Endothelial cell of umbilical vein (primary cell): ENCODE data around the gene ITPRIP. TPM values are rescaled to one million over a fixed set of nuclear protein-coding genes. Genes with fewer than 3 reads are reported as not detected.

ENCODE experiments used
- BruUV-seq: library from RNA; stranded (reverse); fragments of 400-500 nt; replicated peaks from 2 replicates; lab custom pipeline; 2021; lab: Mats Ljungman, UMichigan
- CTCF ChIA-PET: fragments of 300-600, 350-600 bp; sonication (Branson Sonifier 250); formaldehyde crosslinking; loops from one replicate; lab custom pipeline; 2021; ENCODE audit warnings: antibody characterized with exemption, inconsistent platforms; lab: Charles Lee
- POLR2A ChIA-PET: fragments of 300-600, 350-600 bp; sonication (Branson Sonifier 250); formaldehyde crosslinking; loops from one replicate; lab custom pipeline; 2021; ENCODE audit warnings: antibody characterized with exemption, inconsistent platforms; lab: Charles Lee
- DNase-seq: peaks from one replicate; pipeline ENCODE4 v3.0.0-alpha.2; 2011; ENCODE audit warnings: low read depth, low spot score
- FAIRE-seq: peaks from 2 replicates; lab custom pipeline; 2011; peaks lifted over from hg19 to GRCh38; lab: Jason Lieb, UNC
- H2AFZ ChIP-seq: 2 replicates; pipeline ENCODE4 v1.6.0; 2012; ENCODE audit warnings: low read depth, low read length, control low read depth, inconsistent platforms
- H3K27ac ChIP-seq: 2 replicates; pipeline ENCODE4 v1.5.1; 2011; ENCODE audit warnings: low read depth, mild to moderate bottlenecking, control low read depth, low read length, moderate library complexity; ENCODE audit not compliant: insufficient read depth
- H3K27me3 ChIP-seq, 2 experiments: 2 replicates each; pipeline versions ENCODE4 v1.6.0 to v1.6.1; 2011; ENCODE audit warnings: low read length in 2 of 2, mixed read lengths in 1 of 2; ENCODE audit not compliant: control insufficient read depth in 2 of 2, insufficient read depth in 2 of 2
- H3K36me3 ChIP-seq, 2 experiments: 2 replicates in 1 of 2; 3 replicates in 1 of 2; pipeline ENCODE4 v1.5.1; 2011; ENCODE audit warnings: low read length in 2 of 2, mild to moderate bottlenecking in 1 of 2, moderate library complexity in 1 of 2; ENCODE audit not compliant: control insufficient read depth in 2 of 2, insufficient read depth in 2 of 2; ENCODE audit errors: extremely low read depth in 1 of 2
- H3K4me1 ChIP-seq: 3 replicates; pipeline ENCODE4 v1.5.1; 2011; ENCODE audit warnings: mild to moderate bottlenecking, low read length; ENCODE audit not compliant: control insufficient read depth, insufficient read depth; ENCODE audit errors: extremely low read depth
- H3K4me2 ChIP-seq: 2 replicates; pipeline ENCODE4 v1.6.1; 2011; ENCODE audit warnings: low read length, control low read depth, mixed read lengths; ENCODE audit not compliant: insufficient read depth
- H3K4me3 ChIP-seq, 3 experiments: fragments of 200-600 bp in 1 of 3; sonication (generic), shearing (Covaris generic) in 1 of 3; replicated peaks in 1 of 3; 2 replicates each; pipeline ENCODE4 v1.5.1; 2011 to 2016; ENCODE audit warnings: control low read depth in 3 of 3, low read length in 3 of 3, mild to moderate bottlenecking in 2 of 3, inconsistent platforms in 1 of 3, low read depth in 1 of 3, moderate library complexity in 1 of 3; ENCODE audit not compliant: insufficient read depth in 1 of 3
- H3K79me2 ChIP-seq: 2 replicates; pipeline ENCODE4 v1.6.0; 2012; ENCODE audit warnings: low read length, inconsistent platforms; ENCODE audit not compliant: control insufficient read depth, insufficient read depth
- H3K9ac ChIP-seq: replicated peaks from 2 replicates; pipeline ENCODE3; 2011; ENCODE audit warnings: low read length, control low read depth; ENCODE audit not compliant: insufficient read depth; ENCODE audit errors: extremely low read depth
- H3K9me1 ChIP-seq: replicated peaks from 3 replicates; pipeline ENCODE4 v1.6.0; 2011; ENCODE audit warnings: mild to moderate bottlenecking, low read length; ENCODE audit not compliant: control insufficient read depth, insufficient read depth; ENCODE audit errors: extremely low read depth
- H3K9me3 ChIP-seq: replicated peaks from 2 replicates; pipeline ENCODE4 v1.5.1; 2012; ENCODE audit warnings: low read length, inconsistent platforms; ENCODE audit not compliant: control insufficient read depth, insufficient read depth
- H4K20me1 ChIP-seq: replicated peaks from 2 replicates; pipeline ENCODE3; 2011; ENCODE audit warnings: mild to moderate bottlenecking, low read length; ENCODE audit not compliant: control insufficient read depth, insufficient read depth; ENCODE audit errors: extremely low read depth
- EZH2 ChIP-seq: IDR thresholded peaks from 2 replicates; pipeline ENCODE4 v1.6.1; 2012; ENCODE audit warnings: borderline replicate concordance, low read depth, mild to moderate bottlenecking, moderate library complexity, low read length, inconsistent platforms; ENCODE audit not compliant: severe bottlenecking
- FOS ChIP-seq: IDR thresholded peaks from 2 replicates; pipeline ENCODE4 v1.6.1; 2011; ENCODE audit warnings: mild to moderate bottlenecking, low read length, moderate library complexity, borderline replicate concordance; ENCODE audit not compliant: insufficient read depth
- GATA2 ChIP-seq: IDR thresholded peaks from 2 replicates; pipeline ENCODE4 v1.7.0; 2011; ENCODE audit warnings: low read depth, mild to moderate bottlenecking, moderate library complexity, mixed read lengths, low read length; ENCODE audit not compliant: insufficient read length, insufficient read depth
- JUN ChIP-seq: IDR thresholded peaks from 2 replicates; pipeline ENCODE4 v1.6.1; 2011; ENCODE audit warnings: borderline replicate concordance, low read depth; ENCODE audit not compliant: insufficient read length, insufficient read depth
- MYC ChIP-seq: IDR thresholded peaks from one replicate; pipeline ENCODE4 v1.6.1; 2011; ENCODE audit warnings: mild to moderate bottlenecking, low read depth, low read length
- POLR2A ChIP-seq: IDR thresholded peaks from 2 replicates; pipeline ENCODE4 v1.6.1; 2012; ENCODE audit warnings: low read depth, mild to moderate bottlenecking, control low read depth, low read length
- POLR2AphosphoS5 ChIP-seq: IDR thresholded peaks from 2 replicates; pipeline ENCODE4 v1.6.1; 2012; ENCODE audit warnings: low read depth, mild to moderate bottlenecking, control low read depth, low read length, moderate library complexity; ENCODE audit not compliant: insufficient read depth
- dilution Hi-C: fragments of 300-500 bp; cut with MboI; formaldehyde crosslinking; loops from one replicate; pipeline ENCODE4 v1.15.0; 2019; ENCODE audit warnings: low sequenced_read_pairs; ENCODE audit not compliant: extremely low pct_ligation_motif_present
- intact Hi-C: fragments of 100-400 bp; cut with micrococcal nuclease; formaldehyde crosslinking; loops from one replicate; pipeline ENCODE4 v1.10.0; 2022
- polyA plus RNA-seq, 4 experiments: library from polyadenylated mRNA; depleted of rRNA in 3 of 4; stranded (reverse) in 3 of 4; unstranded in 1 of 4; fragments of >200 nt; gene quantifications; 2 replicates each; pipeline versions ENCODE4 v1.2.1 to v1.2.3, GENCODE V29; 2011 to 2012; ENCODE audit warnings: missing spikeins in 1 of 4
- total RNA-seq: library from RNA; stranded (reverse); gene quantifications from 2 replicates; pipeline ENCODE4 v1.2.3, GENCODE V29; 2021
- TF ChIP-seq, protein P1 (sequence below), 2 donors: IDR thresholded peaks; 1 replicate in 1 of 2; 2 replicates in 1 of 2; pipeline ENCODE4 v1.5.1; 2011; ENCODE audit warnings: low read length in 2 of 2, mild to moderate bottlenecking in 2 of 2, moderate library complexity in 2 of 2, control low read depth in 1 of 2, inconsistent platforms in 1 of 2, low read depth in 1 of 2; ENCODE audit not compliant: insufficient read depth in 1 of 2; ENCODE audit errors: extremely low read depth in 1 of 2
- TF ChIP-seq, protein P2 (sequence below): IDR thresholded peaks from 2 replicates; pipeline ENCODE4 v1.6.1; 2011; ENCODE audit not compliant: insufficient read depth, insufficient read length

The ITPRIP gene
- total and polyA plus RNA-seq, 2 donors (not counting 3 experiments of a cell fraction or from before 2014, with no cell fraction given), result 31.4 to 33.2 TPM

DNA sequence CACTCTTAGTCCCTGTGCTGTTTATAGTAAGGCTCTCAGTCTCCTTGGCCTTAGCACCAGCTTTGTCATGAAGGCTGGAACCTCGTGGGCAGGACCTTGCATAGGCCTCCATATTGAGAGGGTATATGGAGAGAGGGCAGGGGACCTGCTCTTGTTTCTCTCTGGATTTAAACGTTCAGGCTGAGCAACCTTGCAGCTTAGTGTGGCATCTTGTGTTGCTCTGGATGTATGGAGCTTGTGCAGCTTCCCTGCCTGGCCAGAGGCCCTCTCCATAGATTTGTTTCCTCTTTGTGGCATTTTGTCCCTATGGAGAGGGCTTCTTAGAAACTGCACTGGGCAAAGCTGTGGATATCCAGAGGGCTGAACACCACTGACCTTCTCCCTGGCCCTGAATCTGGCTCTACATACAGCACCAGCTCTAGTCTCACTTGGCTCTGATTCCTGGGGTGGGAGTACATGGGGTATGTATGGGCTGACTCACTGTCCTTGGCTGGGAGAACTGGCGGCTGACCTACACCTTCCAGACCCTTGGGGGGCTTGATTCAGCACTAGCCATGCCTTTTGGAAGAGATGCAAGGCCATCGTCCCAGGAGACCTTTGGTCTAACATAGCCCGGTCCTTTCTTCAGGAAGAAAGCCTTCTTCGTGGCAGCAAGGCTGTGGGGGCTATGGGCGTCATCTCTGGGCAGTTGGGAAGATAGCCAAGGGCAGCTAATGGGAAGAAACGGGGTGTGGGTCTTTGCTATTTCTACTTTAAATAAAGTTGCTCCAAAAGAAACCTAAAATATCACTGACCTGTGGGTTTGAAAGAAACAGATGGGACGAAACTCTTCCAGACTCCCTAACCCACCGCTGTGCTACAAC, 30.5 kb downstream of the ITPRIP start:
- ChIA-PET POLR2A (interaction anchor here (1.1 kb wide), 1 partner anchor 16 kb away, joined by 4 read pairs; no protein-coding TSS in a partner anchor), CTCF (interaction anchor here (0.8 to 5.8 kb wide), 9 partner anchors 14 to 46 kb away, joined by 3 to 107 read pairs (median 33); partner anchors contain the start of genes CFAP58 and ITPRIP)
- Histone ChIP-seq H3K9me3 (no peaks in the 10 kb centered on the region), H3K36me3 (peaks cover 0 to 3% of the 10 kb centered on the region in 2 experiments), H2AFZ (no peak overlapping the region), H3K27me3 (no peaks in the 10 kb centered on the region), H3K27ac (no peak overlapping the region), H3K9me1 (no peaks in the 10 kb centered on the region), H3K9ac (no peak overlapping the region), H4K20me1 (no peaks in the 10 kb centered on the region), H3K4me1 (peaks cover 12% of the 10 kb centered on the region), H3K4me2 (no peak overlapping the region), H3K4me3 (no peak overlapping the region), H3K79me2 (peaks cover 28% of the 10 kb centered on the region)
- intact Hi-C loops (no loop called here), dilution Hi-C loops (no loop called here)
- no peak for TF ChIP-seq GATA2
- TF ChIP-seq, protein P1, sequence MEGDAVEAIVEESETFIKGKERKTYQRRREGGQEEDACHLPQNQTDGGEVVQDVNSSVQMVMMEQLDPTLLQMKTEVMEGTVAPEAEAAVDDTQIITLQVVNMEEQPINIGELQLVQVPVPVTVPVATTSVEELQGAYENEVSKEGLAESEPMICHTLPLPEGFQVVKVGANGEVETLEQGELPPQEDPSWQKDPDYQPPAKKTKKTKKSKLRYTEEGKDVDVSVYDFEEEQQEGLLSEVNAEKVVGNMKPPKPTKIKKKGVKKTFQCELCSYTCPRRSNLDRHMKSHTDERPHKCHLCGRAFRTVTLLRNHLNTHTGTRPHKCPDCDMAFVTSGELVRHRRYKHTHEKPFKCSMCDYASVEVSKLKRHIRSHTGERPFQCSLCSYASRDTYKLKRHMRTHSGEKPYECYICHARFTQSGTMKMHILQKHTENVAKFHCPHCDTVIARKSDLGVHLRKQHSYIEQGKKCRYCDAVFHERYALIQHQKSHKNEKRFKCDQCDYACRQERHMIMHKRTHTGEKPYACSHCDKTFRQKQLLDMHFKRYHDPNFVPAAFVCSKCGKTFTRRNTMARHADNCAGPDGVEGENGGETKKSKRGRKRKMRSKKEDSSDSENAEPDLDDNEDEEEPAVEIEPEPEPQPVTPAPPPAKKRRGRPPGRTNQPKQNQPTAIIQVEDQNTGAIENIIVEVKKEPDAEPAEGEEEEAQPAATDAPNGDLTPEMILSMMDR (IDR thresholded peaks at IDR 0.05; ENCODE audit: extremely low read depth in 1 of 2, insufficient read depth in 1 of 2, low read depth in 1 of 2, low read length in 2 of 2), result no peak
- TF ChIP-seq, protein P2, sequence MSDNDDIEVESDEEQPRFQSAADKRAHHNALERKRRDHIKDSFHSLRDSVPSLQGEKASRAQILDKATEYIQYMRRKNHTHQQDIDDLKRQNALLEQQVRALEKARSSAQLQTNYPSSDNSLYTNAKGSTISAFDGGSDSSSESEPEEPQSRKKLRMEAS, result no peak
- no peak for TF ChIP-seq FOS
- no peak for TF ChIP-seq EZH2
- no peak for TF ChIP-seq MYC
- no peak for TF ChIP-seq POLR2AphosphoS5
- TF ChIP-seq POLR2A, result no peak
- TF ChIP-seq JUN, result no peak
- FAIRE-seq, result no peak
- DNase-seq, result no peak
- no TSS peak for BruUV-seq
